K562 (cell line): ENCODE data around the gene SHB.

Experiments
- ARHGAP35 ChIP-seq: fragments of 450-650 bp; IDR thresholded peaks from 2 replicates; pipeline ENCODE4 v1.6.1; 2018; ENCODE audit not compliant: partially characterized antibody
- ATF4 ChIP-seq: fragments of 450-650 bp; formaldehyde crosslinking; IDR thresholded peaks from 2 replicates; pipeline ENCODE4 v1.4.0; 2022; ENCODE audit warnings: mild to moderate bottlenecking, moderate library complexity
- EGR1 ChIP-seq: fragments of 450-650 bp; conservative IDR thresholded peaks from 2 replicates; pipeline ENCODE4 v1.6.1; 2017; ENCODE audit warnings: mild to moderate bottlenecking
- ELF1 ChIP-seq: fragments of 200-800 bp; sonication (Bioruptor generic); IDR thresholded peaks from 2 replicates; pipeline ENCODE4 v1.6.1; 2016; ENCODE audit warnings: missing genetic modification characterization, missing compliant biosample characterization
- MAFK ChIP-seq: IDR thresholded peaks from 2 replicates; pipeline ENCODE4 v1.6.1; 2011; ENCODE audit warnings: low read length, improper control_type of control experiment
- NFIC ChIP-seq: fragments of 450-650 bp; IDR thresholded peaks from 2 replicates; pipeline ENCODE4 v1.6.1; 2017; ENCODE audit warnings: mild to moderate bottlenecking, inconsistent platforms
- PURB ChIP-seq: sonication (generic); formaldehyde crosslinking; IDR thresholded peaks from 2 replicates; pipeline ENCODE4 v1.9.0; 2021; ENCODE audit warnings: low read depth, mild to moderate bottlenecking, missing genetic modification reagents
- TEAD4 ChIP-seq, 2 experiments: sonication (generic) in 1 of 2; formaldehyde crosslinking in 1 of 2; IDR thresholded peaks; 2 replicates each; pipeline versions ENCODE4 v1.6.1 to v1.8.0; 2012 to 2022; ENCODE audit warnings: borderline replicate concordance in 1 of 2, inconsistent platforms in 1 of 2, low read length in 1 of 2, mild to moderate bottlenecking in 1 of 2, missing genetic modification reagents in 1 of 2
- XRCC4 ChIP-seq: IDR thresholded peaks from one replicate; pipeline ENCODE4 v1.6.1; 2011; ENCODE audit not compliant: insufficient read depth, insufficient read length; ENCODE audit errors: extremely low read depth
- ZNF146 ChIP-seq: IDR thresholded peaks from one replicate; pipeline ENCODE4 v1.6.1; 2018; ENCODE audit warnings: missing compliant biosample characterization; ENCODE audit not compliant: unreplicated experiment
- TF ChIP-seq, protein P1 (sequence below), 3 experiments: IDR thresholded peaks in 2 of 3; conservative IDR thresholded peaks in 1 of 3; 2 replicates each; pipeline ENCODE4 v1.5.1; 2011 to 2012; ENCODE audit warnings: low read length in 3 of 3, mild to moderate bottlenecking in 3 of 3, control low read depth in 2 of 3, improper control_type of control experiment in 1 of 3, inconsistent platforms in 1 of 3, low read depth in 1 of 3, mixed read lengths in 1 of 3, moderate library complexity in 1 of 3; ENCODE audit not compliant: insufficient read depth in 2 of 3

GRCh38 chr9:37873955-37874354 is 195.1 kb downstream of the SHB start:
- TF ChIP-seq, protein P1, sequence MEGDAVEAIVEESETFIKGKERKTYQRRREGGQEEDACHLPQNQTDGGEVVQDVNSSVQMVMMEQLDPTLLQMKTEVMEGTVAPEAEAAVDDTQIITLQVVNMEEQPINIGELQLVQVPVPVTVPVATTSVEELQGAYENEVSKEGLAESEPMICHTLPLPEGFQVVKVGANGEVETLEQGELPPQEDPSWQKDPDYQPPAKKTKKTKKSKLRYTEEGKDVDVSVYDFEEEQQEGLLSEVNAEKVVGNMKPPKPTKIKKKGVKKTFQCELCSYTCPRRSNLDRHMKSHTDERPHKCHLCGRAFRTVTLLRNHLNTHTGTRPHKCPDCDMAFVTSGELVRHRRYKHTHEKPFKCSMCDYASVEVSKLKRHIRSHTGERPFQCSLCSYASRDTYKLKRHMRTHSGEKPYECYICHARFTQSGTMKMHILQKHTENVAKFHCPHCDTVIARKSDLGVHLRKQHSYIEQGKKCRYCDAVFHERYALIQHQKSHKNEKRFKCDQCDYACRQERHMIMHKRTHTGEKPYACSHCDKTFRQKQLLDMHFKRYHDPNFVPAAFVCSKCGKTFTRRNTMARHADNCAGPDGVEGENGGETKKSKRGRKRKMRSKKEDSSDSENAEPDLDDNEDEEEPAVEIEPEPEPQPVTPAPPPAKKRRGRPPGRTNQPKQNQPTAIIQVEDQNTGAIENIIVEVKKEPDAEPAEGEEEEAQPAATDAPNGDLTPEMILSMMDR (IDR thresholded peaks at IDR 0.05 in 2 of 3, conservative IDR thresholded peaks at IDR 0.05 in 1 of 3; ENCODE audit: insufficient read depth in 2 of 3, low read depth in 1 of 3, low read length in 3 of 3): no peak
- TF ChIP-seq PURB (CRISPR knock-in tag) (no peak), ARHGAP35 (no peak), XRCC4 (no peak), ATF4 (no peak), ELF1 (no peak), ZNF146 (no peak), NFIC (no peak), TEAD4 (IDR thresholded peaks at IDR 0.05; ENCODE audit: low read length) (no peak), TEAD4 (CRISPR knock-in tag; IDR thresholded peaks at IDR 0.05; ENCODE audit: borderline replicate concordance) (no peak), EGR1 (no peak), MAFK (no peak)
